GM18907 (cell line): ENCODE data around the gene BBS9.
"Not testable (repeated sequence)": the region's sequence is repeated elsewhere in the genome, so short reads cannot be mapped to it uniquely, and the experiment has no call there.

Experiments
- ATAC-seq: cut with Tn5 transposase; IDR thresholded peaks from one replicate; pipeline ENCODE4 v1.9.1; 2021; ENCODE audit warnings: mild to moderate bottlenecking, moderate library complexity; ENCODE audit not compliant: unreplicated experiment

The BBS9 gene

DNA sequence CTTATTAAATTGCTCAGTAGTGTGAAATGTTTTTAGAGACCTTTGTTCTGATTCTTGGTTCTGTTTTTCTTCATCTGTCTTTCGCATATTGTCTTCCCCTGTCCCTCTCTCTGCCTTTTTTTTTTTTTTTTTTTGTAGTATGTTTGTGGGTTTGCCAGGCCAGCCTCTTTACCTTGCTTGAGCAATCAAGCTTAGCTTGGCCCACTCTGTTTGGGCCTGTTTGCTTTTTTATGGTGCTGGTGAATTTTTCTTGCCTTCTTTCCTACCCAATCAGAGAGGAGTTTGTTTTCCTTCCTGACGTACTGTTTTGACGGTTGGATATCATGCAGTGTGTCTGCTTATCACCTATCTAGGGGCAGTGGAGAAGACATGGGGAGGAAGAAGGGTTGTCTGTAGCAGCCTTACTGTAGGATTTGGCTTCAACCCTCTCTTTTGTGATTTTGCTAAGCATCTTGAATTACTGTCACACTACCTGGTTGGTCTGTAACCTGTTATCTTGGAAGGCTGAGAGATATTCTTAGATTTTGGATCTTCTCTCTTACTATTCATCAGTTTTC, 64.0 kb downstream of the BBS9 start:
- ATAC-seq = peak; percentile 55

DNA sequence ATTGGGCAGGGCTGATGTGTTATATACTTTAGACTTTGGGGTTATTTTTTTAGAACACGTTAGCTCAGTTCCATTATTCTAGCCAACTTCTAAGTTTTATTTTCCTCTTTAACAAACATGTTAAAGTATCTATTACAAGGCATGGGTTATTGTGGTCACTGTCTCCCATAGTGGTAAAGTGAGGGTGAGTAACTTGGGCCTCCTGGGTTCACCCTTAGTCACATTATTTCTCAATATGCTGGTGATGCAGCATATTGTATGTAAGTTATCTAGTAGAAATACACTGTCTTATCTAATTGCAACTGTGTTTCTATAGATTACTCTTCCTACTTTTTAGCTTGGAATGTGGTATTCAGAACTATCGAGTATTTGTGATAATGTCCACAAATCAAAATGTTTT, 65.9 kb downstream of the BBS9 start:
- no peak for ATAC-seq

DNA sequence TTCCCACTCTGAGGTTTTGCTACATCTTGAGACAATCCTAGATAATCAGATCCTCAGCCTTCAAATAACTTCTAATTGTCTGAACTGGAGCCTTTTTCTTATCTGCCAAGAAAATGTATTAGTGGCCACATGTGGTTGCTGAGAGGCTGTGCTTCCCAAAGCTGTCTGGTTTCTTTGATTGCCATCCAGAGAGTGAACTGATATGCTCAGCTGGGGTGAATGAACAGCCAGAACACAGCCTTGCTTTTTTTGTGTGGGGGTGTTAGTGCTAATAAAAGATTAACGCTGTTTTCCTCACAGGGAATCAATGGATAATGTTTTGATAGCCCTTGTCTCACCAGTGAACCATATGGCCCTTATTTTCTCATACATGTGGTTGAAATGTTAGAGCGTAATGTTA, 66.9 kb downstream of the BBS9 start:
- no peak for ATAC-seq

DNA sequence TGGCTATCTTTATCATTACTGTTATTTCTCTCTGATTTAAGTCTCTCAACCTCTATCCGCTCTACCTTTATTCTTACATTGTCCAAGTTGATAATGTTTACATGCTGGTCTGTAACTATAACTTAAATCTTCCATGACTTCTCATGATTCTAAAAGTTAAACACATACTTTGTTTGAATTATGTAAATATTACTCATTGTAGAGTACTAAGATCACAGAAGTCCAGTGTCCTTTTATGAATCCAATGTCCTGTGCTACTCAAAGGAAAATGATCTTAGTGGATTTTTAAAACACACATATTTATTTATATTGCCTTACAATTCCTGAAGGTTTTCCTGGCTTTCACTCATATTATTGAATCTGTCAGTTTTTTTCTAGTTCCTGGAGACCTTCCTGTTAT, 70.9 kb downstream of the BBS9 start:
- no peak for ATAC-seq

DNA sequence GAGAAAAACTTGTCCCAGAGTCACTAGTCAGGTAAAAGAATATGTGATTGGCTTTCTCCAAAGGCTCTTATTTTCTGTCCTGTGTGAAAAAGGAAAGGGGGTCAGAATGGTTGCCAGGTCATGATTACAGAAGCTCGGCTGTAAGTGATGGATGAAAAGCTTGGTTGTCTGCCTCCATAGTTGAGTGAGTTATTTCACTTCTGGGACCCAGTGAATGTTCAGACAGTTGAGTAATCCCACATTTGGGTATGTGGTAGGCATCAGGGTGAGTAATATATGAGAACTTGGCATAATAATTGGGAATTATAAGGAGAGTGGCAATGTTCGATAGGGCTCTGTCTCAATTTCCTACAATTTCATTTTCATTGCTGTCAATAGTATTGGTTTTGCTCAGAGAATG, 72.5 kb downstream of the BBS9 start:
- ATAC-seq = no peak

DNA sequence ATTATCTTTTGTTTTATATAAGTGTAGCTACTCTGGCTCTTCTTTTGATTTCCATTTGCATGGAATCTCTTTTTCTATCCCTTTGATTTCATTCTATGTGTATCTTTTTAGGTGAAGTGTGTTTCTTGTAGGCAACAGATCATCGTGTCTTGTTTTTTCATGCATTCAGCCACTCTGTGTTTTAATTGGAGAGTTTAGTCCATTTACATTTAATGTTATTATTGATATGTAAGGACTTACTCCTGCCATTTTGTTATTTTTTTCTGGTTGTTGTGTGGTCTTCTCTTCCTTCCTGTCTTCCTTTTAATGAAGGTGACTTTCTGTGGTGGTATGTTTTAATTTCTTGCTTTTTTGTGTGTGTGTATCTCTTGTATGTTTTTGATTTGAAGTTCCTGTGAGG, 81.6 kb downstream of the BBS9 start:
- ATAC-seq = no peak

DNA sequence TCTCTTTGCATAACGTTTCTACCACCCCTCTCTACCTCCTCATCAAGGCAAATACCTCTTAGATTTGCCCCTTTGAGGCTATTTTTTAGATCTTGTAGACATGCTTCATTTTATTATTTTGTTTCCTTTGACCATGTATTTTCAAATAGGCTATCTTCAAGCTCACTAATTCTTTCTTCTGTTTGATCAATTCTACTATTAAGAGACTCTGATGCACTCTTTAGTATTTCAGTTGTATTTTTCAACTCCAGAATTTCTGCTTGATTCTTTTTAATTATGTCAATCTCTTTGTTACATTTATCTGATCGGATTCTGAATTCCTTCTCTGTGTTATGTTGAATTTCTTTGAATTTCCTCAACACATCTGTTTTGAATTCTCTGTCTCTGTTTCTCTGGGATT, 82.8 kb downstream of the BBS9 start:
- ATAC-seq = no peak

DNA sequence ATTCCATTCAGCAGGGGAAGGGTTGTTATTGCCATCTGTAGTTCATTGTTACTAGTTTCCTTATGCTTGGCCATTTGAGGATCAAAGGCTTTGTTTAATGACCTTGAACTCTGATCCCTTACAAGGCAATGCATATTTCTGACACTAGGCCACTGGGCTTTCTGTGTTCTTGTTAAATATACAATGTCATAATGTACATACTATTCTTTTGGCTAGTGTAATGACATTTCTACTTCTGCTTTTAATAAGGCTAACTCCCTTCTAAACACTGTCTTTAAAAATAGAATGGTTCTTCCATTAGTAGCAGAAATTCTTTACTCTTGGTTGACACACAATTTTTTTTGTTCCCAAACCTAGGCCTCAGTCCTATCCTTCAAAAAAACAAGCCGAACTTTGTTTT, 86.6 kb downstream of the BBS9 start:
- ATAC-seq = no peak

DNA sequence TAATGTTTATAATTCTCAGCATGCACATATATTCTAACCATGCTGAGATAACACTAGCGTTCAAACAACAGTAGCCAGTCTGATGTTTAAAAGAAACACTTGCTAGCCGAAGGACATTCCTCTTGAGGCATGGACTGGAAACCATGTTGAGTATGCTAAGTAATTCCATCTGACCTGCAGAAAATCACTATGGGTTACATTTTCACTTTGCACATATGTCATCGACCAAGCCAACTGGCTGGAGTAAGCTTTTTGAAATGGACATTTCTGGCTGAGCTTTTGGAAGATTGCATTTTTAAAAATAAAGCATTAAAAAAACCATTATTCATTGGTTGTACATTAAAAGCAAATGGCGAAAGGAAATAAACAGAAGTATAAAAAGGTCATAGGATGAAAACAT, 88.2 kb downstream of the BBS9 start:
- ATAC-seq = no peak

DNA sequence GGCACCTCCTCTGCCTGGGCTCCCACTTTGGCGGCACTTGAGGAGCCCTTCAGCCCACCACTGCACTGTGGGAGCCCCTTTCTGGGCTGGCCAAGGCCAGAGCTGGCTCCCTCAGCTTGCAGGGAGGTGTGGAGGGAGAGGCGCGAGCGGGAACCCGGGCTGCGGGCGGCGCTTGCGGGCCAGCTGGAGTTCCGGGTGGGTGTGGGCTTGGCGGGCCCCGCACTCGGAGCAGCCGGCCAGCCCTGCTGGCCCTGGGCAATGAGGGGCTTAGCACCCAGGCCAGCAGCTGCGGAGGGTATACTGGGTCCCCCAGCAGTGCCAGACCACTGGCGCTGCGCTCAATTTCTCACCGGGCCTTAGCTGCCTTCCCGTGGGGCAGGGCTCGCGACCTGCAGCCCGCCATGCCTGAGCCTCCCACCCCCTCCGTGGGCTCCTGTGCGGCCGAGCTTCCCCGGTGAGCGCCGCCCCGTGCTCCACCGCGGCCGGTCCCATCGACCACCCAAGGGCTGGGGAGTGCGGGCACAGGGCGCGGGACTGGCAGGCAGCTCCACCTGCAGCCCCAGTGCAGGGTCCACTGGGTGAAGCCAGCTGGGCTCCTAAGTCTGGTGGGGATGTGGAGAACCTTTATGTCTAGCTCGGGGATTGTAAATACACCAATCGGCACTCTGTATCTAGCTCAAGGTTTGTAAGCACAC, 89.6 kb downstream of the BBS9 start:
- ATAC-seq = not testable (repeated sequence)

DNA sequence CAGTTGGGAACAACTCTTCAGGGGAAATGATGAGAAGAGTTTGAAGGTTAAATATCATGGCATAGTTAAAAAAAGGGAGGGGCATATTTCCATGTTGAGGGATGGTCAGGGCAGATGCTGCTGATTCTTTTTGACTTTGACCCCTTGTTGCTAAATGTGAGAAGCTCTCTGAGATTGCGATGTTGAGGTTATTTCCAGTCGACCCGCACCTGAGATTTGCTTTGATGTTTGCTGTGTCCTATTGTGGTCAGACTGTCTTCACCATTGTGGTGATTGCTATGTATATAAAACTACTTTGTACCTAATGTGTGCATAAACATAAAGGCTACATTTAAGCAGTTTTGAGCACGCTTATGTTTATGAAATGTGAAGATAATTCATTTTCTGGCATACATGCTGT, 90.9 kb downstream of the BBS9 start:
- ATAC-seq = no peak

DNA sequence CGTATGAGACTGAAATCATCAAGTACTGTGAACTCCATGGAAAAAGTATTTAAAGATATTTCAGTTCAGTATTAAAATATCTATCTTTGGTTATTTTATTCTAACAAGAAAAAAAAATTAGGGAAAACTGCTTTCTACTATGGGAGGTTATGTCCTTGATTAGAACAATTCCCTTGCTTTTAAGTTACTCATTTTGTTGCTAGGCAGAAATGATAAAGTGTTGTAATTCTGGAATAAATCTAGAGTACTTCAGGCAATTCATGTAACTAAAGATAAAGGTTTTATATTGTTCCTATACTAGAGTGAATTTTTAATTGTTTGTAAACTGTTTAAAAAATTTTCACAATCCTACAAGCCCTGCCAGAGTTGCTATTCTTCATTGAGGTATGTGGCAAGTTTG, 92.0 kb downstream of the BBS9 start:
- ATAC-seq = no peak

DNA sequence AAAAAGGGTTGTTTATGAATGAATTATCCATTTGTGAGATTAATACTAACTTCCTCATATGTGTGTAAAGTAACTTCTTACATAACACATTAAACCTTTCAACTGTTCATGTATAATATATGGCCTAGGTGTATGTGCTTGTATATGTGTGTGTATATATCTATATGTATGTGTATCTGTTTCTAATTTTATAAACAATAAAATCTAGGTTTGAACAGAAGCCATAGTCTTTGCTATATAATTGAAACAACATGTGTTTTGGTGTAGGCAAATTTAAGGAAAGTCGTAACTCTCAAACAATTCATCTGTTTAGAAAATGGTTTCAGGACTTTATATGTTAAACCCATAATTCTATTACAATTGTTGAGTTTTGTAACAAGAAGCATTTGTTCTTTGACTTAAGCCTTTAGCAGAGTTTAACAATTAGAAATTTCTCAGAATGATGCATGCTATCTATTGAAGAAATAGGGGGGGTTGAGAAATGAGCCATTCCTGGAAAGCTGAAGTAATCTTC, 103.3 kb downstream of the BBS9 start:
- ATAC-seq = no peak

DNA sequence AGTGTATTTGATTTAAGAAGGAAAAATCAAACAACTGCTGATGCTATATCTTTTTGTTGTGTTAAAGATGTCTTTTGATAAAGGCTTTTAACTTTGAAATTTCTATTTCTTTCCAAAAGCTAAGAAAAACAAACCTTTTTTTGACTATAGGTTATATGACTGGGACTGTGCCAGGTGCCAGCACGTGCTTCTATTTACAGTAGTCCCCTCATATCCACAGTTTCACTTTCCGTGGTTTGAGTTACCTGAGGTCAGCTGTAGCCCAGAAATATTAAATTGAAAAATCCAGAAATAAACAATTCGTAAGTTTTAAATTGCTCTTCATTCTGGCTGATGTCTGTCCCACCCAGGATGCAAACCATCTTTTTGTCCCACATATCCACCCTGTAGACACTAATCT, 104.3 kb downstream of the BBS9 start:
- no peak for ATAC-seq

DNA sequence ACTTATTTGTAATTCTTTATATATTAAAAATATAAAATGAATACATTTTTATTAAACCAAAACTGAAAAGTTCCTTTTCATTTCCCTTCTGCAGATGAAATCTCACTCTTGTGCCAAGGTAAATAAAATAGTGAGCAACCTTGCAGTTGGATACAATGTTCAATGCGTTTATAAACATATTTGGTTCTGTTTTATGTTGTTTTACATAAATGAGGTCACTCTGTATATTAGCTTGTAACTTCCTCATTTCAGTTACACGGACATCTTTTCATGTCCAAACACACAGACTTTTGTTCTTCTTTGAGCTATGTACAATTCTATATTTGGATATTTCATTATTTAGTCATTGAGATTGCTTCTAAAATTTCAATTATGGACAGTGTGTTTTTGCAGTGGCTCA, 107.7 kb downstream of the BBS9 start:
- ATAC-seq = no peak

DNA sequence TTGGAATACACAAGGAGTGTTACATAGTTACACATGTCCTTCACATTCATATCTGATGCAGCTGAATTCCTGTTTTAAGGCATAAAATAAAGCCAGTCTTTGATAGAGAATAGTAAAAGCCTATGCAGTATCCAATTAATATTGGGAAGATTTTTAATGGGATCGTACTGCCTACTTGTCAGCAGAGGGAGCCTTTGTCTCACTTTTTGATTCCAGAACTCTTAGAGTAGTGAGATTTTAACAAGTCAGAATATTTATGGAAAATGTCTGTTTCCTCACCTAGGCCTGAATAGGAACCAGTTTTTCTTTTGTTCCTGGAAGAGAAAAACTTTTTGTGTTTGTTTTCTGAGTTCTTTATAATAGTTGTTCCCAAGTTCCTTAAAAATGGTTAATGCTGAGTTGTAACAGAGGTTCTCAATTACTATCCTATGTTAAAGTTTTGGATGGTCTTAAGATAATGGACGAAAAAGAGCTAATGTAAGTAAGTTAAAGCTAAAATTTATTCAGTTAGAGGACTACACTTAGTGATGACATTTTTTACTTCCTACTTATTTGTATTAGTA, 114.0 kb downstream of the BBS9 start:
- no peak for ATAC-seq

DNA sequence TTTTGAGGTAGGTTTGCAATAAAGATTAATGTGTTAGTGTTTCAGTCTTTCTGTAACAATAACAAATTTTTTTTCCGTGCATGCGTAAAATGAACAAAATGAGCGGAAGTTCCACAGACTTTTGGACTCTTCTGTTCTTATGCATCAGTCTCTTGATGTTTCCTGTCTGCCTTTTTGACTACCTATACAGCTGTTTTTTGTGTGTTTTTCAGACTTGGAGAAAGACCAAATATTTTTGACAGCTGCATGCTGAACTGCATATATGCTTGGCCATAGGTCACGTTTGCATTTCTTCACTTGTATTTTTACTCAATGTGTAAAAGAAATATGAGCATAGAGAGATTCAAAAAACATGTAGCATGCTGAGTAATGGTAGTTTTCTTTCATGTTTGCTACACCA, 119.3 kb downstream of the BBS9 start:
- no peak for ATAC-seq

DNA sequence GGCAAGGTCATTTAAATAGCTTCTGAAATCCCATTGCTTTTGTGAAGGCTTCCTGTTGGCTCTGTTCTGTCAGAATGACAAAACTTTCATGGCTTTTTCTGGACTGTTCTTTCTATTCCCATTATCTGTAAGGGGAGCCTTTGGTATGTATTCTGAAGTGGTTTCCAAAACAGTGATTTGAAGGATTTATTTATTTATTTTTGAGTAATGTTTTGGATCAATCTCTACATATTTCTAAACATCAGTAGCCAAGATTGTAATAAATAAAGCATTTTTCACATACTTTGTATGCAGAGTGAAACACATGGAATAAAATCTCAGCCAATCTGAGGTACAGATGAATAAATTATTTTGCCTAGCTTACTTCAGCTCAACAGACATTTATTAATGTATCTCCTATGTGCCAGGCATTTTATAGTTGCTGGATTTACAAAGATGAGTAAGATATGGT, 121.1 kb downstream of the BBS9 start:
- no peak for ATAC-seq

DNA sequence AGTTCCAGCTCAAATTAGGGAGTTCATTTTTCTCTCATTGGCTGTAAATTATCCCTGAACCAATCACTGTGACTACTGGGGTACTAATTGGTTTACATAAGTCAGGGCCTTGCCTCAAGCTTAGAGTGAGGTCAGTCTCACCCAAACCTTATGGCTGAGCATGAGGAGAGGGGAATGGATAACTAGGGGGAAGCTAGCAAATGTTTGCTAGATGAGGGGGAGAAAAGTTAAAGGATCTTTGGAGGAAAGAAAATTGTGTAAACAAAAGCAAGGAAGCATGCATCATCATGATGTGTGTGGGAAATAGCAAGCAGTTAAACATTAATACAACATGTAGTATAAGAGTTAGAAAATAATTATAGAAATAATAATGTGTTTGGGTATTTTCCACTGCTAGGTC, 121.9 kb downstream of the BBS9 start:
- ATAC-seq = no peak

DNA sequence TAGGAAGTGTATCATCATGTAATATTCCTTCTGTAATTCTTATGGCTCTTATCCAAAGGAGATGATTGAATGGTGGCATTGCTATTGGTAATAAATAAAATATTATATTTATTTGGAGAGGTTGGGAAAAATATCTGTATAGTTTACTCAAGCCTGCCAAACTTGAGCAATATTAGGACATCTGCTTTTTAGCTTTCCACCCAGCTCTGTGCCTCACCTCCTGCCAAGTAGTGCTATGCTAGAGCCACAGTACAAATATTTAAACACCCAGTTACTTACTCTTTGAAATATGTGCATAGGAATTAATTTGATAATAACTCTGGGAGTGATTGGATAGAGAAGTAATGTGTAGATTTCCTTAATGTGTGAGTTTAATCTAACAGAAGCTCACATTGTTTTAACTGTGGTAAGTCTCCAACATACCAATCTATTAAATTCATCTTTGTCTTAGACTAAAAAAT, 129.2 kb downstream of the BBS9 start:
- ATAC-seq = no peak

DNA sequence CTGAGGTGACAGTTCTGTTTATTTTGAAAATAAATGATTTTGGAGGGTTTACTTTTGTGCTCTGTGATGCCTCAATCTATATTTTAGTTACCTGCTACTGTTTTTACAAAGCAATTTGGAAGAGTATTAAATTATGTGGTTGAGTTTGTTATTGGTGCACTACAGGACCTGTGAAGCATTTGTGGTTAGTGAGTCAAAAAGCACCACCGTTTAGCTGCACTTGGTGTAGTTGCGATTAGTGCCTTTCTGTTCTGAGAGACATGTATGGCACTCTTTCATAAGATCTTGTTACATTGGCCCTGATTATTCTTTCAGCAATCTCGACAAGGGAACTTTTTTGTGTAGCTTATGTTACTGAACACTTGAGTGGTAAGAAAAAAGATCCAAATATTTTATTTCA, 132.2 kb downstream of the BBS9 start:
- ATAC-seq = peak; percentile 77

DNA sequence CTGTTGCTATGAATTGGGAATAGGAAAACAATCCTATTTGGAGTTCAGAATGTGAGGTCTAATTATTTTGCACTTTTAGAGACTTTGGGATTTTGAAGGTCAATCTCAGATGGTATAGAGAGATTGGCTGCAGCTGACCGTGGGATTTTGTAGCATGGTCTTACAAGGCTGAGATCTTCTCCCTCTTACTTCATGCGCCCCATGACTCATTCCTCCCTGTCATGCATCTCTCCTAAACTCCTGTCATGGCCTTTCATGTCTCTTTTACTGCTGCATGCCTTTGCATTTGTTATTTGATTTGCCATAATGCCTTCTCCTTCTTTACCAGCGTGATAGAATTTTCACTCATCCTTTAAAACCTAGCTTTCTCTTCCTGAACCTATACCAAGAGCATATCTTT, 133.1 kb downstream of the BBS9 start:
- ATAC-seq = no peak
